SK-N-SH treated with all-trans-retinoic acid at 6 μM for 48 hours (cell line): ENCODE data around the gene THBS3.
"Not testable (repeated sequence)": the region's sequence is repeated elsewhere in the genome, so short reads cannot be mapped to it uniquely, and the experiment has no call there.

Experiments used
- ATAC-seq: fragments of 200-7000 bp; cut with Tn5 transposase; 3 replicates; pipeline ENCODE4 v1.9.1; 2020; ENCODE audit warnings: mild to moderate bottlenecking, moderate library complexity
- BACH2 ChIP-seq: fragments of 250-450 bp; sonication (Bioruptor Pico); IDR thresholded peaks from 2 replicates; pipeline ENCODE4 v1.9.0; 2021; ENCODE audit warnings: mild to moderate bottlenecking, borderline replicate concordance
- CSDC2 ChIP-seq: fragments of 250-450 bp; sonication (Bioruptor Pico); IDR thresholded peaks from 2 replicates; pipeline ENCODE4 v1.5.0; 2020; ENCODE audit warnings: mild to moderate bottlenecking, moderate library complexity
- CSRNP3 ChIP-seq: fragments of 250-450 bp; sonication (Bioruptor Pico); IDR thresholded peaks from 2 replicates; pipeline ENCODE4 v1.5.1; 2021; ENCODE audit warnings: mild to moderate bottlenecking, moderate library complexity
- ESRRG ChIP-seq: fragments of 250-450 bp; sonication (Bioruptor Pico); IDR thresholded peaks from 2 replicates; pipeline ENCODE4 v1.6.1; 2021; ENCODE audit warnings: mild to moderate bottlenecking
- GLIS3 ChIP-seq: fragments of 250-450 bp; sonication (Bioruptor Pico); IDR thresholded peaks from 2 replicates; pipeline ENCODE4 v1.5.0; 2020; ENCODE audit warnings: mild to moderate bottlenecking, moderate library complexity
- ISL1 ChIP-seq: fragments of 250-450 bp; sonication (Bioruptor Pico); IDR thresholded peaks from 2 replicates; pipeline ENCODE4 v2.1.2; 2022; ENCODE audit warnings: mild to moderate bottlenecking, moderate library complexity
- OSR1 ChIP-seq: fragments of 250-450 bp; sonication (Bioruptor Pico); IDR thresholded peaks from 2 replicates; pipeline ENCODE4 v1.8.0; 2022; ENCODE audit warnings: moderate library complexity, mild to moderate bottlenecking, inconsistent platforms
- RARB ChIP-seq: fragments of 250-450 bp; sonication (Bioruptor Pico); IDR thresholded peaks from 2 replicates; pipeline ENCODE4 v1.8.0; 2021; ENCODE audit warnings: mild to moderate bottlenecking, moderate library complexity
- SNAI2 ChIP-seq: fragments of 250-450 bp; sonication (Bioruptor Pico); IDR thresholded peaks from 2 replicates; pipeline ENCODE4 v1.5.0; 2020; ENCODE audit warnings: mild to moderate bottlenecking, moderate library complexity
- TCF4 ChIP-seq: fragments of 250-450 bp; sonication (Bioruptor Pico); IDR thresholded peaks from 2 replicates; pipeline ENCODE4 v1.8.0; 2021; ENCODE audit warnings: mild to moderate bottlenecking, moderate library complexity, borderline replicate concordance
- TOX ChIP-seq: fragments of 250-450 bp; sonication (Bioruptor Pico); IDR thresholded peaks from 2 replicates; pipeline ENCODE4 v1.8.0; 2021; ENCODE audit warnings: mild to moderate bottlenecking, moderate library complexity, borderline replicate concordance
- ZC3H10 ChIP-seq: fragments of 250-450 bp; sonication (Bioruptor Pico); IDR thresholded peaks from 2 replicates; pipeline ENCODE4 v1.5.1; 2021; ENCODE audit warnings: mild to moderate bottlenecking, moderate library complexity
- ZFP3 ChIP-seq: fragments of 250-450 bp; sonication (Bioruptor Pico); IDR thresholded peaks from 2 replicates; pipeline ENCODE4 v1.5.0; 2020; ENCODE audit warnings: mild to moderate bottlenecking, moderate library complexity
- ZNF565 ChIP-seq: fragments of 450-650 bp; formaldehyde crosslinking; conservative IDR thresholded peaks from 2 replicates; pipeline ENCODE4 v1.5.0; 2020; ENCODE audit warnings: low read depth, mild to moderate bottlenecking, moderate library complexity
- ZNF70 ChIP-seq: fragments of 450-650 bp; formaldehyde crosslinking; IDR thresholded peaks from 2 replicates; pipeline ENCODE4 v1.5.0; 2020; ENCODE audit warnings: mild to moderate bottlenecking, moderate library complexity
- ZNF8 ChIP-seq: fragments of 450-650 bp; formaldehyde crosslinking; IDR thresholded peaks from 2 replicates; pipeline ENCODE4 v1.5.0; 2020; ENCODE audit warnings: mild to moderate bottlenecking, moderate library complexity
- TF ChIP-seq, protein P1 (sequence below): fragments of 250-450 bp; sonication (Bioruptor Pico); IDR thresholded peaks from 2 replicates; pipeline ENCODE4 v1.8.0; 2021; ENCODE audit warnings: low read depth, mild to moderate bottlenecking, moderate library complexity, borderline replicate concordance
- TF ChIP-seq, protein P2 (sequence below): fragments of 250-450 bp; sonication (Bioruptor Pico); IDR thresholded peaks from 2 replicates; pipeline ENCODE4 v1.5.0; 2020; ENCODE audit warnings: mild to moderate bottlenecking, moderate library complexity
- TF ChIP-seq, protein P3 (sequence below): fragments of 250-450 bp; sonication (Bioruptor Pico); IDR thresholded peaks from 2 replicates; pipeline ENCODE4 v1.5.1; 2020; ENCODE audit warnings: low read depth, mild to moderate bottlenecking, moderate library complexity

Gene THBS3

GRCh38 chr1:155195201-155196102 is 12.2 kb downstream of the THBS3 start:
- TF ChIP-seq OSR1 (CRISPR knock-in tag) (no peak), GLIS3 (no peak), CSRNP3 (CRISPR knock-in tag) (no peak)
- TF ChIP-seq, protein P1, sequence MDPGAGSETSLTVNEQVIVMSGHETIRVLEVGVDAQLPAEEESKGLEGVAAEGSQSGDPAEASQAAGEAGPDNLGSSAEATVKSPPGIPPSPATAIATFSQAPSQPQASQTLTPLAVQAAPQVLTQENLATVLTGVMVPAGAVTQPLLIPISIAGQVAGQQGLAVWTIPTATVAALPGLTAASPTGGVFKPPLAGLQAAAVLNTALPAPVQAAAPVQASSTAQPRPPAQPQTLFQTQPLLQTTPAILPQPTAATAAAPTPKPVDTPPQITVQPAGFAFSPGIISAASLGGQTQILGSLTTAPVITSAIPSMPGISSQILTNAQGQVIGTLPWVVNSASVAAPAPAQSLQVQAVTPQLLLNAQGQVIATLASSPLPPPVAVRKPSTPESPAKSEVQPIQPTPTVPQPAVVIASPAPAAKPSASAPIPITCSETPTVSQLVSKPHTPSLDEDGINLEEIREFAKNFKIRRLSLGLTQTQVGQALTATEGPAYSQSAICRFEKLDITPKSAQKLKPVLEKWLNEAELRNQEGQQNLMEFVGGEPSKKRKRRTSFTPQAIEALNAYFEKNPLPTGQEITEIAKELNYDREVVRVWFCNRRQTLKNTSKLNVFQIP (CRISPR knock-in tag): no peak
- TF ChIP-seq, all 23 proteins: peak for 0
- peak; percentile 1 for ATAC-seq

DNA sequence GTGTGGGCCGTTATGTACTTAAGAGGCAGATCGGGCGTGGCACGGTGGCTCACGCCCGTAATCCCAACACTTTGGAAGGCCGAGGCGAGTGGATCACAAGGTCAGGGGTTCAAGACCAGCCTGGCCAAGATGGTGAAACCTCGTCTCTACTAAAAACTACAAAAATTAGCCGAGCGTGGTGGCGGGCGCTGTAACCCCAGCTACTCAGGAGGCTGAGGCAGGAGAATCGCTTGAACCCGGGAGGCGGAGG is 13.8 kb downstream of the THBS3 start:
- 0 out of 2 replicates have a peak, but pooled peaks have one; percentile 31 for TF ChIP-seq CSRNP3 (CRISPR knock-in tag)
- TF ChIP-seq, all 23 proteins: peak for 1; not testable (repeated sequence) for 22
- not testable (repeated sequence) for ATAC-seq

- TF ChIP-seq ZNF8 (CRISPR knock-in tag) (no peak), ZC3H10 (CRISPR knock-in tag) (0 out of 2 replicates have a peak, but pooled peaks have one; percentile 3), TOX (CRISPR knock-in tag) (peak; percentile 29; the same call in 1 of the 2 replicates), RARB (CRISPR knock-in tag) (0 out of 2 replicates have a peak, but pooled peaks have one; percentile 11), OSR1 (CRISPR knock-in tag) (peak; percentile 21; the same call in 1 of the 2 replicates)
- TF ChIP-seq, all 23 proteins: peak for 4
- peak; percentile 85 for ATAC-seq
Measured at GRCh38 chr1:155193275-155193990, 14.3 kb downstream of the THBS3 start.

GRCh38 chr1:155192346-155193274 is 15.1 kb downstream of the THBS3 start:
- no peak for ATAC-seq
- TF ChIP-seq ZNF565 (CRISPR knock-in tag) (no peak), ESRRG (CRISPR knock-in tag) (no peak), ZNF8 (CRISPR knock-in tag) (no peak), ZC3H10 (CRISPR knock-in tag) (no peak), CSDC2 (CRISPR knock-in tag) (no peak), ZFP3 (CRISPR knock-in tag) (no peak), RARB (CRISPR knock-in tag) (no peak), TOX (CRISPR knock-in tag) (no peak), SNAI2 (CRISPR knock-in tag) (no peak), TCF4 (CRISPR knock-in tag) (no peak), GLIS3 (no peak), ZNF70 (no peak), ISL1 (CRISPR knock-in tag) (no peak), BACH2 (no peak), CSRNP3 (CRISPR knock-in tag) (no peak)
- TF ChIP-seq, protein P2, sequence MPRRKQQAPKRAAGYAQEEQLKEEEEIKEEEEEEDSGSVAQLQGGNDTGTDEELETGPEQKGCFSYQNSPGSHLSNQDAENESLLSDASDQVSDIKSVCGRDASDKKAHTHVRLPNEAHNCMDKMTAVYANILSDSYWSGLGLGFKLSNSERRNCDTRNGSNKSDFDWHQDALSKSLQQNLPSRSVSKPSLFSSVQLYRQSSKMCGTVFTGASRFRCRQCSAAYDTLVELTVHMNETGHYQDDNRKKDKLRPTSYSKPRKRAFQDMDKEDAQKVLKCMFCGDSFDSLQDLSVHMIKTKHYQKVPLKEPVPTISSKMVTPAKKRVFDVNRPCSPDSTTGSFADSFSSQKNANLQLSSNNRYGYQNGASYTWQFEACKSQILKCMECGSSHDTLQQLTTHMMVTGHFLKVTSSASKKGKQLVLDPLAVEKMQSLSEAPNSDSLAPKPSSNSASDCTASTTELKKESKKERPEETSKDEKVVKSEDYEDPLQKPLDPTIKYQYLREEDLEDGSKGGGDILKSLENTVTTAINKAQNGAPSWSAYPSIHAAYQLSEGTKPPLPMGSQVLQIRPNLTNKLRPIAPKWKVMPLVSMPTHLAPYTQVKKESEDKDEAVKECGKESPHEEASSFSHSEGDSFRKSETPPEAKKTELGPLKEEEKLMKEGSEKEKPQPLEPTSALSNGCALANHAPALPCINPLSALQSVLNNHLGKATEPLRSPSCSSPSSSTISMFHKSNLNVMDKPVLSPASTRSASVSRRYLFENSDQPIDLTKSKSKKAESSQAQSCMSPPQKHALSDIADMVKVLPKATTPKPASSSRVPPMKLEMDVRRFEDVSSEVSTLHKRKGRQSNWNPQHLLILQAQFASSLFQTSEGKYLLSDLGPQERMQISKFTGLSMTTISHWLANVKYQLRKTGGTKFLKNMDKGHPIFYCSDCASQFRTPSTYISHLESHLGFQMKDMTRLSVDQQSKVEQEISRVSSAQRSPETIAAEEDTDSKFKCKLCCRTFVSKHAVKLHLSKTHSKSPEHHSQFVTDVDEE (CRISPR knock-in tag): no peak
- TF ChIP-seq, protein P3, sequence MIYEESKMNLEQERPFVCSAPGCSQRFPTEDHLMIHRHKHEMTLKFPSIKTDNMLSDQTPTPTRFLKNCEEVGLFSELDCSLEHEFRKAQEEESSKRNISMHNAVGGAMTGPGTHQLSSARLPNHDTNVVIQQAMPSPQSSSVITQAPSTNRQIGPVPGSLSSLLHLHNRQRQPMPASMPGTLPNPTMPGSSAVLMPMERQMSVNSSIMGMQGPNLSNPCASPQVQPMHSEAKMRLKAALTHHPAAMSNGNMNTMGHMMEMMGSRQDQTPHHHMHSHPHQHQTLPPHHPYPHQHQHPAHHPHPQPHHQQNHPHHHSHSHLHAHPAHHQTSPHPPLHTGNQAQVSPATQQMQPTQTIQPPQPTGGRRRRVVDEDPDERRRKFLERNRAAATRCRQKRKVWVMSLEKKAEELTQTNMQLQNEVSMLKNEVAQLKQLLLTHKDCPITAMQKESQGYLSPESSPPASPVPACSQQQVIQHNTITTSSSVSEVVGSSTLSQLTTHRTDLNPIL (CRISPR knock-in tag): no peak
- TF ChIP-seq, protein P1 (CRISPR knock-in tag): no peak
